ENCODE results near the gene BLID. TPM values are rescaled to one million over a fixed set of nuclear protein-coding genes. Genes with fewer than 3 reads are reported as not detected.

BLID gene
- total and polyA plus RNA-seq, 8 donors, result 0.55 to 0.79 TPM; not detected in 6

GRCh38 chr11:122120096-122120495 lies 4.1 kb upstream of the BLID start:
- Histone ChIP-seq H3K4me3 (no peak overlapping the region), H3K27me3 (no peaks in the 10 kb centered on the region), H3K4me1 (peaks cover 0 to 3% of the 10 kb centered on the region in 2 donors), H3K36me3 (no peaks in the 10 kb centered on the region), H3K9me3 (no peaks in the 10 kb centered on the region), H3K27ac (no peak overlapping the region)
- no peak for ATAC-seq
- TF ChIP-seq CTCF (IDR thresholded peaks at IDR 0.05), result no peak
- no peak for DNase-seq
- intact Hi-C loops (cut with DNase I), result no loop called here

GRCh38 chr11:122116591-122116990 lies 576 bp upstream of the BLID start:
- peaks cover 0 to 5% of the 10 kb centered on the region in 2 donors for H3K4me1 ChIP-seq
- no peaks in the 10 kb centered on the region for H3K36me3 ChIP-seq
- no peak for ATAC-seq
- H3K27me3 ChIP-seq, result no peaks in the 10 kb centered on the region
- H3K4me3 ChIP-seq, result no peak overlapping the region
- no peaks in the 10 kb centered on the region for H3K9me3 ChIP-seq
- no peak overlapping the region for H3K27ac ChIP-seq
- no peak for DNase-seq
- no peak for TF ChIP-seq CTCF (IDR thresholded peaks at IDR 0.05)
- intact Hi-C loops (cut with DNase I), result no loop called here

- peaks cover 0 to 5% of the 10 kb centered on the region in 2 donors for H3K4me1 ChIP-seq
- no peak overlapping the region for H3K27ac ChIP-seq
- H3K4me3 ChIP-seq, result no peak overlapping the region
- no peak for TF ChIP-seq CTCF (IDR thresholded peaks at IDR 0.05)
- intact Hi-C loops (cut with DNase I), result no loop called here
- H3K27me3 ChIP-seq, result no peaks in the 10 kb centered on the region
- no peaks in the 10 kb centered on the region for H3K9me3 ChIP-seq
- no peaks in the 10 kb centered on the region for H3K36me3 ChIP-seq
- DNase-seq (no peak), ATAC-seq (no peak)
Measured at GRCh38 chr11:122114976-122115375, 1.0 kb downstream of the BLID start.

GRCh38 chr11:122113836-122114825 lies 1.9 kb downstream of the BLID start:
- Histone ChIP-seq H3K27ac (no peak overlapping the region), H3K27me3 (no peaks in the 10 kb centered on the region), H3K9me3 (no peaks in the 10 kb centered on the region), H3K4me1 (peaks cover 0 to 5% of the 10 kb centered on the region in 2 donors), H3K4me3 (no peak overlapping the region), H3K36me3 (no peaks in the 10 kb centered on the region)
- ATAC-seq (no peak), DNase-seq (no peak)
- TF ChIP-seq CTCF (IDR thresholded peaks at IDR 0.05), result no peak
- intact Hi-C loops (cut with DNase I), result no loop called here
